DMS153 treated with DMSO at 0.1 percent for 48 hours (cell line): Measurements from ENCODE around the gene GSTK1.
"Not testable (repeated sequence)": the region's sequence is repeated elsewhere in the genome, so short reads cannot be mapped to it uniquely, and the experiment has no call there.

Experiments
- DNase-seq: peaks from one replicate; lab custom pipeline; 2025; ENCODE audit not compliant: unreplicated experiment; lab: John Stamatoyannopoulos, UW

The GSTK1 gene

GRCh38 chr7:143238289-143238980, 24.8 kb upstream of the GSTK1 start:
- DNase-seq = no peak

- DNase-seq = no peak
Measured at GRCh38 chr7:143239813-143240212, 23.4 kb upstream of the GSTK1 start.

GRCh38 chr7:143240291-143241168, 22.7 kb upstream of the GSTK1 start:
- peak; percentile 22 for DNase-seq

GRCh38 chr7:143242306-143242705, 20.9 kb upstream of the GSTK1 start:
- no peak for DNase-seq

- no peak for DNase-seq
Measured at GRCh38 chr7:143243111-143243510, 20.1 kb upstream of the GSTK1 start.

- no peak for DNase-seq
Measured at GRCh38 chr7:143243614-143244013, 19.6 kb upstream of the GSTK1 start.

GRCh38 chr7:143244321-143244720, 18.9 kb upstream of the GSTK1 start:
- DNase-seq = no peak

GRCh38 chr7:143245123-143245522, 18.1 kb upstream of the GSTK1 start:
- DNase-seq = no peak

GRCh38 chr7:143247372-143247771, 15.9 kb upstream of the GSTK1 start:
- no peak for DNase-seq

GRCh38 chr7:143248761-143249354, 14.4 kb upstream of the GSTK1 start:
- no peak for DNase-seq

- DNase-seq = no peak
Measured at GRCh38 chr7:143250199-143250598, 13.0 kb upstream of the GSTK1 start.

GRCh38 chr7:143250822-143251221, 12.4 kb upstream of the GSTK1 start:
- no peak for DNase-seq

GRCh38 chr7:143252006-143252405, 11.2 kb upstream of the GSTK1 start:
- DNase-seq = no peak

- no peak for DNase-seq
Measured at GRCh38 chr7:143255564-143255963, 7.7 kb upstream of the GSTK1 start.

GRCh38 chr7:143256325-143256724, 6.9 kb upstream of the GSTK1 start:
- DNase-seq = no peak

- no peak for DNase-seq
Measured at GRCh38 chr7:143256932-143257331, 6.3 kb upstream of the GSTK1 start.

GRCh38 chr7:143257501-143257900, 5.7 kb upstream of the GSTK1 start:
- DNase-seq = no peak

- no peak for DNase-seq
Measured at GRCh38 chr7:143258831-143259230, 4.4 kb upstream of the GSTK1 start.

GRCh38 chr7:143259765-143260164, 3.5 kb upstream of the GSTK1 start:
- DNase-seq = no peak

- no peak for DNase-seq
Measured at GRCh38 chr7:143261901-143262300, 1.3 kb upstream of the GSTK1 start.

- DNase-seq = not testable (repeated sequence)
Measured at GRCh38 chr7:143264196-143264568, 941 bp downstream of the GSTK1 start.
